Endothelial cell of umbilical vein (primary cell): ENCODE data around the gene RAP1GAP2. TPM values are rescaled to one million over a fixed set of nuclear protein-coding genes. Genes with fewer than 3 reads are reported as not detected.

ENCODE experiments used
- BruUV-seq: library from RNA; stranded (reverse); fragments of 400-500 nt; replicated peaks from 2 replicates; lab custom pipeline; 2021; lab: Mats Ljungman, UMichigan
- CTCF ChIA-PET: fragments of 300-600, 350-600 bp; sonication (Branson Sonifier 250); formaldehyde crosslinking; loops from one replicate; lab custom pipeline; 2021; ENCODE audit warnings: antibody characterized with exemption, inconsistent platforms; lab: Charles Lee
- POLR2A ChIA-PET: fragments of 300-600, 350-600 bp; sonication (Branson Sonifier 250); formaldehyde crosslinking; loops from one replicate; lab custom pipeline; 2021; ENCODE audit warnings: antibody characterized with exemption, inconsistent platforms; lab: Charles Lee
- DNase-seq: peaks from one replicate; pipeline ENCODE4 v3.0.0-alpha.2; 2011; ENCODE audit warnings: low read depth, low spot score
- FAIRE-seq: peaks from 2 replicates; lab custom pipeline; 2011; peaks lifted over from hg19 to GRCh38; lab: Jason Lieb, UNC
- H2AFZ ChIP-seq: 2 replicates; pipeline ENCODE4 v1.6.0; 2012; ENCODE audit warnings: low read depth, low read length, control low read depth, inconsistent platforms
- H3K27ac ChIP-seq: 2 replicates; pipeline ENCODE4 v1.5.1; 2011; ENCODE audit warnings: low read depth, mild to moderate bottlenecking, control low read depth, low read length, moderate library complexity; ENCODE audit not compliant: insufficient read depth
- H3K27me3 ChIP-seq, 2 experiments: 2 replicates each; pipeline versions ENCODE4 v1.6.0 to v1.6.1; 2011; ENCODE audit warnings: low read length in 2 of 2, mixed read lengths in 1 of 2; ENCODE audit not compliant: control insufficient read depth in 2 of 2, insufficient read depth in 2 of 2
- H3K36me3 ChIP-seq, 2 experiments: 2 replicates in 1 of 2; 3 replicates in 1 of 2; pipeline ENCODE4 v1.5.1; 2011; ENCODE audit warnings: low read length in 2 of 2, mild to moderate bottlenecking in 1 of 2, moderate library complexity in 1 of 2; ENCODE audit not compliant: control insufficient read depth in 2 of 2, insufficient read depth in 2 of 2; ENCODE audit errors: extremely low read depth in 1 of 2
- H3K4me1 ChIP-seq: 3 replicates; pipeline ENCODE4 v1.5.1; 2011; ENCODE audit warnings: mild to moderate bottlenecking, low read length; ENCODE audit not compliant: control insufficient read depth, insufficient read depth; ENCODE audit errors: extremely low read depth
- H3K4me2 ChIP-seq: 2 replicates; pipeline ENCODE4 v1.6.1; 2011; ENCODE audit warnings: low read length, control low read depth, mixed read lengths; ENCODE audit not compliant: insufficient read depth
- H3K4me3 ChIP-seq, 3 experiments: fragments of 200-600 bp in 1 of 3; sonication (generic), shearing (Covaris generic) in 1 of 3; replicated peaks in 1 of 3; 2 replicates each; pipeline ENCODE4 v1.5.1; 2011 to 2016; ENCODE audit warnings: control low read depth in 3 of 3, low read length in 3 of 3, mild to moderate bottlenecking in 2 of 3, inconsistent platforms in 1 of 3, low read depth in 1 of 3, moderate library complexity in 1 of 3; ENCODE audit not compliant: insufficient read depth in 1 of 3
- H3K79me2 ChIP-seq: 2 replicates; pipeline ENCODE4 v1.6.0; 2012; ENCODE audit warnings: low read length, inconsistent platforms; ENCODE audit not compliant: control insufficient read depth, insufficient read depth
- H3K9ac ChIP-seq: replicated peaks from 2 replicates; pipeline ENCODE3; 2011; ENCODE audit warnings: low read length, control low read depth; ENCODE audit not compliant: insufficient read depth; ENCODE audit errors: extremely low read depth
- H3K9me1 ChIP-seq: replicated peaks from 3 replicates; pipeline ENCODE4 v1.6.0; 2011; ENCODE audit warnings: mild to moderate bottlenecking, low read length; ENCODE audit not compliant: control insufficient read depth, insufficient read depth; ENCODE audit errors: extremely low read depth
- H3K9me3 ChIP-seq: replicated peaks from 2 replicates; pipeline ENCODE4 v1.5.1; 2012; ENCODE audit warnings: low read length, inconsistent platforms; ENCODE audit not compliant: control insufficient read depth, insufficient read depth
- H4K20me1 ChIP-seq: replicated peaks from 2 replicates; pipeline ENCODE3; 2011; ENCODE audit warnings: mild to moderate bottlenecking, low read length; ENCODE audit not compliant: control insufficient read depth, insufficient read depth; ENCODE audit errors: extremely low read depth
- JUN ChIP-seq: IDR thresholded peaks from 2 replicates; pipeline ENCODE4 v1.6.1; 2011; ENCODE audit warnings: borderline replicate concordance, low read depth; ENCODE audit not compliant: insufficient read length, insufficient read depth
- MYC ChIP-seq: IDR thresholded peaks from one replicate; pipeline ENCODE4 v1.6.1; 2011; ENCODE audit warnings: mild to moderate bottlenecking, low read depth, low read length
- POLR2A ChIP-seq: IDR thresholded peaks from 2 replicates; pipeline ENCODE4 v1.6.1; 2012; ENCODE audit warnings: low read depth, mild to moderate bottlenecking, control low read depth, low read length
- POLR2AphosphoS5 ChIP-seq: IDR thresholded peaks from 2 replicates; pipeline ENCODE4 v1.6.1; 2012; ENCODE audit warnings: low read depth, mild to moderate bottlenecking, control low read depth, low read length, moderate library complexity; ENCODE audit not compliant: insufficient read depth
- dilution Hi-C: fragments of 300-500 bp; cut with MboI; formaldehyde crosslinking; loops from one replicate; pipeline ENCODE4 v1.15.0; 2019; ENCODE audit warnings: low sequenced_read_pairs; ENCODE audit not compliant: extremely low pct_ligation_motif_present
- intact Hi-C: fragments of 100-400 bp; cut with micrococcal nuclease; formaldehyde crosslinking; loops from one replicate; pipeline ENCODE4 v1.10.0; 2022
- polyA plus RNA-seq, 4 experiments: library from polyadenylated mRNA; depleted of rRNA in 3 of 4; stranded (reverse) in 3 of 4; unstranded in 1 of 4; fragments of >200 nt; gene quantifications; 2 replicates each; pipeline versions ENCODE4 v1.2.1 to v1.2.3, GENCODE V29; 2011 to 2012; ENCODE audit warnings: missing spikeins in 1 of 4
- total RNA-seq: library from RNA; stranded (reverse); gene quantifications from 2 replicates; pipeline ENCODE4 v1.2.3, GENCODE V29; 2021

Gene RAP1GAP2
- total and polyA plus RNA-seq, 2 donors (not counting 3 experiments of a cell fraction or from before 2014, with no cell fraction given), result 1.4 to 3.6 TPM

- no peaks in the 10 kb centered on the region for H3K36me3 ChIP-seq
- no peaks in the 10 kb centered on the region for H3K9me1 ChIP-seq
- peaks cover 7% of the 10 kb centered on the region for H3K4me1 ChIP-seq
- ChIA-PET POLR2A (no interaction called here), CTCF (interaction anchor here (1.2 kb wide), 1 partner anchor 158 kb away, joined by 3 read pairs; no protein-coding TSS in a partner anchor)
- no peaks in the 10 kb centered on the region for H3K9me3 ChIP-seq
- DNase-seq (no peak), FAIRE-seq (no peak)
- no peak overlapping the region for H2AFZ ChIP-seq
- no TSS peak for BruUV-seq
- no peaks in the 10 kb centered on the region for H4K20me1 ChIP-seq
- no peak overlapping the region for H3K4me2 ChIP-seq
- TF ChIP-seq POLR2A, result no peak
- no peak overlapping the region for H3K27ac ChIP-seq
- dilution Hi-C loops (no loop called here), intact Hi-C loops (no loop called here)
- H3K79me2 ChIP-seq, result no peaks in the 10 kb centered on the region
- no peak overlapping the region for H3K4me3 ChIP-seq
- H3K9ac ChIP-seq, result no peak overlapping the region
- H3K27me3 ChIP-seq, result peaks cover 37 to 47% of the 10 kb centered on the region in 2 experiments
These were observed 58.9 kb downstream of the RAP1GAP2 start for GRCh38 chr17:2855063-2855600.

GRCh38 chr17:2856727-2857126, 60.5 kb downstream of the RAP1GAP2 start:
- CTCF ChIA-PET, result interaction anchor here (1.8 to 2.7 kb wide), 2 partner anchors 8 to 156 kb away, joined by 4 to 12 read pairs; no protein-coding TSS in a partner anchor
- FAIRE-seq (no peak), DNase-seq (no peak)
- Histone ChIP-seq H3K9ac (no peak overlapping the region), H2AFZ (no peak overlapping the region), H4K20me1 (no peaks in the 10 kb centered on the region), H3K4me3 (no peak overlapping the region), H3K36me3 (no peaks in the 10 kb centered on the region), H3K27ac (no peak overlapping the region), H3K4me2 (no peak overlapping the region), H3K79me2 (no peaks in the 10 kb centered on the region), H3K9me1 (no peaks in the 10 kb centered on the region), H3K27me3 (peaks cover 33 to 40% of the 10 kb centered on the region in 2 experiments), H3K4me1 (peaks cover 7% of the 10 kb centered on the region), H3K9me3 (no peaks in the 10 kb centered on the region)
- TF ChIP-seq POLR2AphosphoS5 (no peak), JUN (no peak), MYC (no peak)
- dilution Hi-C loops (no loop called here), intact Hi-C loops (no loop called here)
- POLR2A ChIA-PET, result no interaction called here
- no TSS peak for BruUV-seq
